HG03432 (cell line): ENCODE results near the gene PLEKHM1.

ENCODE experiments used
- ATAC-seq: cut with Tn5 transposase; IDR thresholded peaks from one replicate; pipeline ENCODE4 v1.9.1; 2021; ENCODE audit warnings: mild to moderate bottlenecking, moderate library complexity; ENCODE audit not compliant: unreplicated experiment

Gene PLEKHM1

GRCh38 chr17:45404870-45405249 lies 85.7 kb downstream of the PLEKHM1 start:
- no peak for ATAC-seq

- ATAC-seq = no peak
Observed at GRCh38 chr17:45403906-45404490, 86.5 kb downstream of the PLEKHM1 start.

DNA sequence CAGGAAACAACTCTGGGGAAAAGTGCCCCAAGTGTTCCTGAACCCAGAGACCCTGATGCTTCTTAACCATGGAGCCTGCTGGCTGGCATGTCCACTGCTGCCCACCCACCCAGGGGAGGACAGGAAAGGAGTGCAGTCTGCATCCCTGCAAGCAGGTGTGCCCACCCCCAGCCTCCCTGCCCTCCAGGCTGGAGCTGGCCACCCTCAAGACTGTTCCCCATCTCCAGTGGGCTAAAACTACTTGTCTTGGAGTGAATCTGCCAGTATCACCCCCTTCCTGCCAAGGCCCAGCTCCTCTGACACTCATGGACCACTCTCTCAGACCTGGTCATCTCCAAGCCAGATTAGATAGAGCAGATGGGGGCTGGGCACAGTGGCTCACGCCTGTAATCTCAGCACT lies 87.6 kb downstream of the PLEKHM1 start:
- ATAC-seq = no peak

GRCh38 chr17:45398800-45399199 lies 91.7 kb downstream of the PLEKHM1 start:
- no peak for ATAC-seq

- ATAC-seq = no peak
Observed at GRCh38 chr17:45397796-45398195, 92.7 kb downstream of the PLEKHM1 start.

GRCh38 chr17:45396496-45397205 lies 93.9 kb downstream of the PLEKHM1 start:
- ATAC-seq = no peak

GRCh38 chr17:45395569-45396415 lies 94.7 kb downstream of the PLEKHM1 start:
- no peak for ATAC-seq

DNA sequence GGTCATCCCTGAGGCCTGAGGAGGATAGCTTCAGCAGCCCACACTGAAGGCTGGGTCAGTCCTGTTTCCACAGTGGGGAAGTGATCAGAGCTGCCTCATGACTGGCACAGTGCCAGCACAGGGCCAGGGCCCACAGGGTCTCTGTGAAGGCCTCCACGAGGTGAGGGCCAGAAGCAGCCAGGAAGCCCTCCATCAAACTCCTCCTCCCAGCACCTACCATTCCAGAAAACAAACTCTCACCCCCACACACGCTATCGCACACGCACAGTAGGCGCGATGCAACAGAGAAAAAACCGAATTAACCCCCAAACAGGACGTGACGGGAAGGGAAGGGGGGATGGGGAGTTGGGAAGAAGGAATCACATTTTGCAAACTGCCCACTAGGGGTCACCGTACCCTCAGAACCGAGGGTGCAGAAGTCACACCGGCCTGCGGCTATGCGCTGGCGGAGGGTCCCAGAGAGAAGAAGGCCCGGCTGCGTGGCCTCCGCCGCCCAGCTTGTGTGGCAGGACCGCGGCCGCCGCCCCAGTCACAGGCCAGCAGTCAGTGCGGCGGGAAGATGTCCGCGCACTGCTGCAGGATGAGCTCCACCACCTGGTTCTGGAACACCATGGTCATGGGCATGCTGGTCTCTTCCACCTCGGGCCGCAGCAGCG lies 95.5 kb downstream of the PLEKHM1 start:
- ATAC-seq = no peak

- no peak for ATAC-seq
Observed at GRCh38 chr17:45394564-45394912, 96.0 kb downstream of the PLEKHM1 start.

GRCh38 chr17:45394091-45394490 lies 96.4 kb downstream of the PLEKHM1 start:
- ATAC-seq = no peak

- no peak for ATAC-seq
Observed at GRCh38 chr17:45393411-45393810, 97.1 kb downstream of the PLEKHM1 start.

- no peak for ATAC-seq
Observed at GRCh38 chr17:45391918-45392317, 98.6 kb downstream of the PLEKHM1 start.

GRCh38 chr17:45391291-45391690 lies 99.2 kb downstream of the PLEKHM1 start:
- no peak for ATAC-seq

- no peak for ATAC-seq
Observed at GRCh38 chr17:45389354-45389753, 101.2 kb downstream of the PLEKHM1 start.

DNA sequence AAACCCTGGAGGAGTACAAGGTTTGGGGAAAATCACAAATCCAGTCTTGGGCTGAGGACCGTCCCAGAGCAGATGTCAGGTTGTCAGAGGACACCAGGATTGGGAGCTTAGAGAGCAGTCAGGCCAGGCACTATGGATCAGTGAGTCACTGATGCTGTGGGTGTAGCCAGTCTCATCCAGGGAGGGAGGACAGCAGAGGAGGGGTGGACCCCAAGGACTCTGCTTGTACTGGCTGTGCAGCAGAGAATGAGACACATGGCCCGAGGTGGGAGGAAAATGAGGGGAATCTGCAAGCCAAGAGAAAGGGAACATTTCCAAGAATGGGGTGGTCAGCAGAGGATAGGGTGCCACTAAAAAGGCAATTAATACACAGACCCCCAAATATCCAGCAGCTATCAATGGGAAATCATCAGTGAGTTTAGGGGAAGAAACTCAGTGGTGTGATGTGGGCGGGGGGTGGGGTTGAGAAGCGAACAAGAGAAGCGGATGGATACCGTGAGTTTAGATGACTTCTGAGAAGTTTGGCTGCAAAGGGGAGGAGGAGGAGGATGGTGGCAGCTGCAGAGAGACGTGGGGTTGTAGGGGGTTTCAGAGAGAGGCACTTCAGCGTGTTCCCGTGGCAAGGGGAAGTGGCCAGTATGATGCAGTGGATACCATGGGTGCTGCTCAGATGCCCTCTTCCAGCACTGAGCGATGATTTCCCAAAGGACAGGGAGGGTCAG lies 101.8 kb downstream of the PLEKHM1 start:
- no peak for ATAC-seq

GRCh38 chr17:45387739-45388138 lies 102.8 kb downstream of the PLEKHM1 start:
- ATAC-seq = no peak

- ATAC-seq = no peak
Observed at GRCh38 chr17:45386178-45386577, 104.3 kb downstream of the PLEKHM1 start.
